Measurements from ENCODE around the gene FXYD7. TPM values are rescaled to one million over a fixed set of nuclear protein-coding genes. Genes with fewer than 3 reads are reported as not detected.

The FXYD7 gene
- total and polyA plus RNA-seq, 2 donors (not counting 1 experiment from before 2014, with no cell fraction given) = not detected

GRCh38 chr19:35178701-35179100 is 35.6 kb downstream of the FXYD7 start:
- Histone ChIP-seq H3K27ac (ENCODE audit: insufficient read depth, low read length) (no peak overlapping the region), H4K20me1 (ENCODE audit: control insufficient read depth, extremely low read depth, insufficient read depth, low read length) (no peaks in the 10 kb centered on the region), H3K4me2 (ENCODE audit: extremely low read depth, insufficient read depth, low read length) (no peak overlapping the region), H3K79me2 (ENCODE audit: control insufficient read depth, insufficient read depth, low read length) (no peaks in the 10 kb centered on the region), H3K4me1 (ENCODE audit: control insufficient read depth, extremely low read depth, insufficient read depth, low read length) (peaks cover 2% of the 10 kb centered on the region), H3K27me3 (ENCODE audit: control insufficient read depth, insufficient read depth, low read length) (no peaks in the 10 kb centered on the region), H3K9ac (ENCODE audit: insufficient read depth, low read length) (no peak overlapping the region), H3K36me3 (ENCODE audit: control insufficient read depth, insufficient read depth, low read length) (no peaks in the 10 kb centered on the region), H3K9me3 (ENCODE audit: control insufficient read depth, insufficient read depth, low read depth, low read length) (no peaks in the 10 kb centered on the region), H3K4me3 (replicated peaks in 1 of 4; ENCODE audit: control extremely low read depth in 1 of 4, insufficient read depth in 1 of 4, low read depth in 3 of 4, low read length in 4 of 4) (no peak overlapping the region), H2AFZ (ENCODE audit: low read length) (no peak overlapping the region)
- TF ChIP-seq CTCF (conservative IDR thresholded peaks at IDR 0.05 in 1 of 2, IDR thresholded peaks at IDR 0.05 in 1 of 2; ENCODE audit: low read depth in 1 of 2, low read length in 2 of 2) (no peak), EZH2 (IDR thresholded peaks at IDR 0.05; ENCODE audit: low read length, missing control alignments) (no peak)
- DNase-seq (ENCODE audit: low read depth in 2 of 2) = no peak

GRCh38 chr19:35179830-35180229 is 36.8 kb downstream of the FXYD7 start:
- Histone ChIP-seq H3K79me2 (ENCODE audit: control insufficient read depth, insufficient read depth, low read length) (no peaks in the 10 kb centered on the region), H3K9ac (ENCODE audit: insufficient read depth, low read length) (no peak overlapping the region), H3K27me3 (ENCODE audit: control insufficient read depth, insufficient read depth, low read length) (no peaks in the 10 kb centered on the region), H3K27ac (ENCODE audit: insufficient read depth, low read length) (no peak overlapping the region), H3K4me2 (ENCODE audit: extremely low read depth, insufficient read depth, low read length) (no peak overlapping the region), H3K36me3 (ENCODE audit: control insufficient read depth, insufficient read depth, low read length) (no peaks in the 10 kb centered on the region), H3K9me3 (ENCODE audit: control insufficient read depth, insufficient read depth, low read depth, low read length) (no peaks in the 10 kb centered on the region), H2AFZ (ENCODE audit: low read length) (no peak overlapping the region), H4K20me1 (ENCODE audit: control insufficient read depth, extremely low read depth, insufficient read depth, low read length) (no peaks in the 10 kb centered on the region), H3K4me3 (replicated peaks in 1 of 4; ENCODE audit: control extremely low read depth in 1 of 4, insufficient read depth in 1 of 4, low read depth in 3 of 4, low read length in 4 of 4) (no peak overlapping the region), H3K4me1 (ENCODE audit: control insufficient read depth, extremely low read depth, insufficient read depth, low read length) (peaks cover 2% of the 10 kb centered on the region)
- DNase-seq (ENCODE audit: low read depth in 2 of 2) = no peak
- no peak for TF ChIP-seq EZH2 (IDR thresholded peaks at IDR 0.05; ENCODE audit: low read length, missing control alignments)
- TF ChIP-seq CTCF (conservative IDR thresholded peaks at IDR 0.05 in 1 of 2, IDR thresholded peaks at IDR 0.05 in 1 of 2; ENCODE audit: low read depth in 1 of 2, low read length in 2 of 2) = no peak

GRCh38 chr19:35181387-35181786 is 38.3 kb downstream of the FXYD7 start:
- H3K36me3 ChIP-seq (ENCODE audit: control insufficient read depth, insufficient read depth, low read length) = no peaks in the 10 kb centered on the region

More at GRCh38 chr19:35181387-35181786, 38.3 kb downstream of the FXYD7 start:
- H3K27ac ChIP-seq (ENCODE audit: insufficient read depth, low read length) = no peak overlapping the region
- H4K20me1 ChIP-seq (ENCODE audit: control insufficient read depth, extremely low read depth, insufficient read depth, low read length) = no peaks in the 10 kb centered on the region
- no peak overlapping the region for H3K4me2 ChIP-seq (ENCODE audit: extremely low read depth, insufficient read depth, low read length)
- H3K9ac ChIP-seq (ENCODE audit: insufficient read depth, low read length) = no peak overlapping the region
- H3K4me3 ChIP-seq (replicated peaks in 1 of 4; ENCODE audit: control extremely low read depth in 1 of 4, insufficient read depth in 1 of 4, low read depth in 3 of 4, low read length in 4 of 4) = no peak overlapping the region
- TF ChIP-seq CTCF (conservative IDR thresholded peaks at IDR 0.05 in 1 of 2, IDR thresholded peaks at IDR 0.05 in 1 of 2; ENCODE audit: low read depth in 1 of 2, low read length in 2 of 2) (no peak), EZH2 (IDR thresholded peaks at IDR 0.05; ENCODE audit: low read length, missing control alignments) (no peak)
- DNase-seq (ENCODE audit: low read depth in 2 of 2) = no peak
- no peaks in the 10 kb centered on the region for H3K9me3 ChIP-seq (ENCODE audit: control insufficient read depth, insufficient read depth, low read depth, low read length)
- no peaks in the 10 kb centered on the region for H3K4me1 ChIP-seq (ENCODE audit: control insufficient read depth, extremely low read depth, insufficient read depth, low read length)
- no peak overlapping the region for H2AFZ ChIP-seq (ENCODE audit: low read length)
- H3K27me3 ChIP-seq (ENCODE audit: control insufficient read depth, insufficient read depth, low read length) = no peaks in the 10 kb centered on the region
- H3K79me2 ChIP-seq (ENCODE audit: control insufficient read depth, insufficient read depth, low read length) = no peaks in the 10 kb centered on the region

Data from fibroblast of lung (primary cell).